Measurements from ENCODE around the gene PPP1R3A.

Gene PPP1R3A

GRCh38 chr7:113875224-113875623, 43.6 kb downstream of the PPP1R3A start:
- no peak for DNase-seq

GRCh38 chr7:113873554-113874151, 45.2 kb downstream of the PPP1R3A start:
- no peak for DNase-seq

GRCh38 chr7:113872981-113873380, 45.8 kb downstream of the PPP1R3A start:
- DNase-seq = no peak

GRCh38 chr7:113867325-113867724, 51.5 kb downstream of the PPP1R3A start:
- no peak for DNase-seq

GRCh38 chr7:113856010-113856409, 62.8 kb downstream of the PPP1R3A start:
- no peak for DNase-seq

- DNase-seq = no peak
Measured at GRCh38 chr7:113840954-113841353, 77.9 kb downstream of the PPP1R3A start.

- no peak for DNase-seq
Measured at GRCh38 chr7:113835367-113835766, 83.4 kb downstream of the PPP1R3A start.

- no peak for DNase-seq
Measured at GRCh38 chr7:113832196-113832745, 86.5 kb downstream of the PPP1R3A start.

- no peak for DNase-seq
Measured at GRCh38 chr7:113831556-113831955, 87.3 kb downstream of the PPP1R3A start.

GRCh38 chr7:113828581-113828980, 90.2 kb downstream of the PPP1R3A start:
- no peak for DNase-seq
